DND-41 (cell line): ENCODE measurements around the gene BAZ1A.

Source experiments
- ATAC-seq: fragments of 200-7000 bp; cut with Tn5 transposase; 3 replicates; pipeline ENCODE4 v1.9.1; 2021; ENCODE audit warnings: low read depth; ENCODE audit not compliant: insufficient read depth
- DNase-seq: peaks from one replicate; pipeline ENCODE4 v3.0.0-alpha.2; 2020
- H2AFZ ChIP-seq: 2 replicates; pipeline ENCODE4 v1.6.0; 2012; ENCODE audit warnings: low read depth, low read length
- H3K27ac ChIP-seq: 2 replicates; pipeline ENCODE4 v1.5.1; 2012; ENCODE audit warnings: low read length, inconsistent platforms
- H3K27me3 ChIP-seq: fragments of 200-600 bp; sonication (generic); 2 replicates; pipeline ENCODE4 v1.6.0; 2012; ENCODE audit warnings: low read length, mild to moderate bottlenecking, inconsistent platforms; ENCODE audit not compliant: insufficient read depth, poor library complexity
- H3K36me3 ChIP-seq: 2 replicates; pipeline ENCODE4 v1.5.1; 2012; ENCODE audit warnings: low read length, inconsistent platforms; ENCODE audit not compliant: insufficient read depth
- H3K4me1 ChIP-seq: 2 replicates; pipeline ENCODE4 v1.5.1; 2012; ENCODE audit warnings: mild to moderate bottlenecking, low read length; ENCODE audit not compliant: insufficient read depth
- H3K4me2 ChIP-seq: 2 replicates; pipeline ENCODE4 v1.6.0; 2012; ENCODE audit warnings: mild to moderate bottlenecking, moderate library complexity, low read length, inconsistent platforms; ENCODE audit not compliant: insufficient read depth
- H3K4me3 ChIP-seq, 2 experiments: fragments of 200-600 bp in 1 of 2; shearing (Covaris generic) in 1 of 2; 2 replicates each; pipeline ENCODE4 v1.5.1; 2012 to 2016; ENCODE audit warnings: inconsistent platforms in 2 of 2, low read length in 2 of 2, mild to moderate bottlenecking in 2 of 2, low read depth in 1 of 2, moderate library complexity in 1 of 2
- H3K79me2 ChIP-seq: 2 replicates; pipeline ENCODE4 v1.6.0; 2012; ENCODE audit warnings: low read length, inconsistent platforms; ENCODE audit not compliant: insufficient read depth
- H3K9ac ChIP-seq: 2 replicates; pipeline ENCODE4 v1.6.0; 2012; ENCODE audit warnings: low read depth, mild to moderate bottlenecking, inconsistent platforms, low read length, moderate library complexity
- H3K9me3 ChIP-seq: 2 replicates; pipeline ENCODE4 v1.5.1; 2012; ENCODE audit warnings: low read length, moderate library complexity, mild to moderate bottlenecking, inconsistent platforms; ENCODE audit not compliant: insufficient read depth, severe bottlenecking
- H4K20me1 ChIP-seq: 2 replicates; pipeline ENCODE4 v1.6.0; 2012; ENCODE audit warnings: low read length; ENCODE audit not compliant: insufficient read depth
- EZH2 ChIP-seq: IDR thresholded peaks from 3 replicates; pipeline ENCODE4 v1.6.1; 2012; ENCODE audit warnings: borderline replicate concordance, low read depth, mild to moderate bottlenecking, moderate library complexity, low read length, inconsistent platforms; ENCODE audit not compliant: severe bottlenecking
- TF ChIP-seq, protein P1 (sequence below): IDR thresholded peaks from 2 replicates; pipeline ENCODE4 v1.5.1; 2012; ENCODE audit warnings: borderline replicate concordance, low read length, moderate library complexity, mild to moderate bottlenecking; ENCODE audit not compliant: poor library complexity, severe bottlenecking; ENCODE audit errors: extremely low read depth

Gene BAZ1A

GRCh38 chr14:34733245-34733644, 141.9 kb downstream of the BAZ1A start:
- H4K20me1 ChIP-seq = no peaks in the 10 kb centered on the region
- H3K36me3 ChIP-seq = no peaks in the 10 kb centered on the region
- no peak overlapping the region for H2AFZ ChIP-seq
- DNase-seq (no peak), ATAC-seq (no peak)
- TF ChIP-seq, protein P1, sequence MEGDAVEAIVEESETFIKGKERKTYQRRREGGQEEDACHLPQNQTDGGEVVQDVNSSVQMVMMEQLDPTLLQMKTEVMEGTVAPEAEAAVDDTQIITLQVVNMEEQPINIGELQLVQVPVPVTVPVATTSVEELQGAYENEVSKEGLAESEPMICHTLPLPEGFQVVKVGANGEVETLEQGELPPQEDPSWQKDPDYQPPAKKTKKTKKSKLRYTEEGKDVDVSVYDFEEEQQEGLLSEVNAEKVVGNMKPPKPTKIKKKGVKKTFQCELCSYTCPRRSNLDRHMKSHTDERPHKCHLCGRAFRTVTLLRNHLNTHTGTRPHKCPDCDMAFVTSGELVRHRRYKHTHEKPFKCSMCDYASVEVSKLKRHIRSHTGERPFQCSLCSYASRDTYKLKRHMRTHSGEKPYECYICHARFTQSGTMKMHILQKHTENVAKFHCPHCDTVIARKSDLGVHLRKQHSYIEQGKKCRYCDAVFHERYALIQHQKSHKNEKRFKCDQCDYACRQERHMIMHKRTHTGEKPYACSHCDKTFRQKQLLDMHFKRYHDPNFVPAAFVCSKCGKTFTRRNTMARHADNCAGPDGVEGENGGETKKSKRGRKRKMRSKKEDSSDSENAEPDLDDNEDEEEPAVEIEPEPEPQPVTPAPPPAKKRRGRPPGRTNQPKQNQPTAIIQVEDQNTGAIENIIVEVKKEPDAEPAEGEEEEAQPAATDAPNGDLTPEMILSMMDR = no peak
- TF ChIP-seq EZH2 = no peak
- no peak overlapping the region for H3K27ac ChIP-seq
- no peaks in the 10 kb centered on the region for H3K27me3 ChIP-seq
- no peaks in the 10 kb centered on the region for H3K4me1 ChIP-seq
- no peaks in the 10 kb centered on the region for H3K79me2 ChIP-seq
- no peaks in the 10 kb centered on the region for H3K9me3 ChIP-seq
- H3K9ac ChIP-seq = no peak overlapping the region
- H3K4me2 ChIP-seq = no peak overlapping the region
- no peak overlapping the region for H3K4me3 ChIP-seq

- Histone ChIP-seq H3K4me3 (no peak overlapping the region), H3K79me2 (no peaks in the 10 kb centered on the region), H3K4me2 (no peak overlapping the region), H3K27ac (no peak overlapping the region), H3K9me3 (no peaks in the 10 kb centered on the region), H3K4me1 (no peaks in the 10 kb centered on the region), H3K36me3 (no peaks in the 10 kb centered on the region), H2AFZ (no peak overlapping the region), H3K9ac (no peak overlapping the region), H3K27me3 (no peaks in the 10 kb centered on the region), H4K20me1 (no peaks in the 10 kb centered on the region)
- ATAC-seq (no peak), DNase-seq (no peak)
- no peak for TF ChIP-seq EZH2
- TF ChIP-seq, protein P1 = no peak
Observed at GRCh38 chr14:34732802-34733201, 142.4 kb downstream of the BAZ1A start.

DNA sequence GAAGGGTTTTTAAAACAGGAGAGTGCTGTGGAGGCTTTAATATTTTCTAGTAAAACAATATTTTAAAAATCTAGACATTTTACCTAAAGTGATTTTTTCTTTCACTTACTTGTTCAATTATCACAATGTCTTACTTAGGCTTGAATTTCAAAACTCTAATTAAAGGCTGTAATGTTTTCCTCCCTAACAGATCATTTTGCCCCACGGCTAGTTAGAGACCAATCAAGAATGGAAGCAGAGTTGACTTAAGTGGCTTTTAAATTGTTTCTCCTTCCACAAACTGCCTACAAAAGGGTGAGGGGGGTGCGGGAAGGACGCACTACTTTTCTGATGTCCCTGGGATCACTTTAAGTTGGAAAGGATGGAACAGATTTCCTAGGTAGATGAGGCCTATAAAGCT, 151.3 kb downstream of the BAZ1A start:
- ATAC-seq (no peak), DNase-seq (no peak)
- H4K20me1 ChIP-seq = no peaks in the 10 kb centered on the region
- no peaks in the 10 kb centered on the region for H3K79me2 ChIP-seq
- TF ChIP-seq, protein P1 = no peak
- TF ChIP-seq EZH2 = no peak
- H3K4me3 ChIP-seq = no peak overlapping the region
- no peaks in the 10 kb centered on the region for H3K36me3 ChIP-seq
- H3K27ac ChIP-seq = no peak overlapping the region
- no peak overlapping the region for H2AFZ ChIP-seq
- H3K27me3 ChIP-seq = peaks cover 2% of the 10 kb centered on the region
- peaks cover 6% of the 10 kb centered on the region for H3K4me1 ChIP-seq
- no peaks in the 10 kb centered on the region for H3K9me3 ChIP-seq
- no peak overlapping the region for H3K9ac ChIP-seq
- no peak overlapping the region for H3K4me2 ChIP-seq
